Measurements from ENCODE around the gene AGAP2.

AGAP2 gene

GRCh38 chr12:57744194-57744776, 5.7 kb upstream of the AGAP2 start:
- DNase-seq = peak; percentile 66 to 91
- TF ChIP-seq CTCF (IDR thresholded peaks at IDR 0.05) = no peak
- Histone ChIP-seq H3K9me3 (no peaks in the 10 kb centered on the region), H3K4me1 (peaks cover 0 to 16% (median 11%) of the 10 kb centered on the region in 4 donors), H3K27ac (peak overlapping the region; percentile 98 to 99), H3K36me3 (peaks cover 23 to 32% (median 25%) of the 10 kb centered on the region in 3 donors), H3K27me3 (peaks cover 0 to 29% of the 10 kb centered on the region in 2 donors), H3K4me3 (peak overlapping the region; percentile 80 to 97)
- intact Hi-C loops (cut with DNase I; ENCODE audit: low total_unique reads) = no loop called here

GRCh38 chr12:57743769-57744168, 5.2 kb upstream of the AGAP2 start:
- peaks cover 0 to 34% of the 10 kb centered on the region in 2 donors for H3K27me3 ChIP-seq
- H3K9me3 ChIP-seq = no peaks in the 10 kb centered on the region
- H3K4me1 ChIP-seq = peaks cover 0 to 21% (median 16%) of the 10 kb centered on the region in 4 donors
- H3K36me3 ChIP-seq = peaks cover 19 to 27% (median 20%) of the 10 kb centered on the region in 3 donors
- TF ChIP-seq CTCF (IDR thresholded peaks at IDR 0.05) = no peak
- H3K4me3 ChIP-seq = no peak overlapping the region
- no peak for DNase-seq
- intact Hi-C loops (cut with DNase I; ENCODE audit: low total_unique reads) = no loop called here
- peak overlapping the region; percentile 98 to 99 for H3K27ac ChIP-seq

- no peak overlapping the region for H3K4me3 ChIP-seq
Observed at GRCh38 chr12:57741844-57742738, 3.5 kb upstream of the AGAP2 start.

GRCh38 chr12:57741413-57741789, 2.9 kb upstream of the AGAP2 start:
- intact Hi-C loops (cut with DNase I; ENCODE audit: low total_unique reads) = no loop called here
- Histone ChIP-seq H3K27ac (no peak overlapping the region), H3K4me3 (no peak overlapping the region), H3K9me3 (no peaks in the 10 kb centered on the region), H3K36me3 (peaks cover 0 to 3% (median 0%) of the 10 kb centered on the region in 3 donors), H3K4me1 (peaks cover 15 to 45% (median 38%) of the 10 kb centered on the region in 4 donors), H3K27me3 (peaks cover 8 to 58% of the 10 kb centered on the region in 2 donors)
- DNase-seq = no peak
- TF ChIP-seq CTCF (IDR thresholded peaks at IDR 0.05) = no peak

More at GRCh38 chr12:57741844-57742738, 3.5 kb upstream of the AGAP2 start:
- Histone ChIP-seq H3K4me1 (peaks cover 15 to 38% (median 32%) of the 10 kb centered on the region in 4 donors), H3K36me3 (peaks cover 3 to 10% (median 5%) of the 10 kb centered on the region in 3 donors), H3K9me3 (no peaks in the 10 kb centered on the region), H3K27ac (no peak overlapping the region), H3K27me3 (peaks cover 7 to 51% of the 10 kb centered on the region in 2 donors)
- TF ChIP-seq CTCF (IDR thresholded peaks at IDR 0.05) = no peak
- DNase-seq = no peak
- intact Hi-C loops (cut with DNase I; ENCODE audit: low total_unique reads) = no loop called here

- Histone ChIP-seq H3K4me1 (peaks cover 15 to 46% (median 43%) of the 10 kb centered on the region in 4 donors), H3K27me3 (peaks cover 8 to 64% of the 10 kb centered on the region in 2 donors), H3K27ac (no peak overlapping the region), H3K36me3 (no peaks in the 10 kb centered on the region), H3K9me3 (no peaks in the 10 kb centered on the region), H3K4me3 (no peak overlapping the region)
- no peak for TF ChIP-seq CTCF (IDR thresholded peaks at IDR 0.05)
- intact Hi-C loops (cut with DNase I; ENCODE audit: low total_unique reads) = no loop called here
- DNase-seq = no peak
Observed at GRCh38 chr12:57740656-57741412, 2.3 kb upstream of the AGAP2 start.

Data from tibial artery (tissue), 4 donors.